T-helper 1 cell treated with Interleukin-12 subunit alpha and Interleukin-12 subunit beta and Interleukin-4 antibody, amounts not matched to agents 30 ng/mL and 1 ng/mL, for 36 hours (primary cell): ENCODE results near the gene HOXB3. TPM values are rescaled to one million over a fixed set of nuclear protein-coding genes. Genes with fewer than 3 reads are reported as not detected.

Experiments used
- intact Hi-C: fragments of 100-400 bp; cut with micrococcal nuclease; formaldehyde crosslinking; loops from one replicate; pipeline ENCODE4 v1.15.1; 2024
- total RNA-seq: library from RNA; stranded (reverse); gene quantifications from 2 replicates; pipeline ENCODE4 v1.2.3, GENCODE V29; 2022

Gene HOXB3
- total RNA-seq, 1 donor from 2014 or later, result 12.8 TPM

DNA sequence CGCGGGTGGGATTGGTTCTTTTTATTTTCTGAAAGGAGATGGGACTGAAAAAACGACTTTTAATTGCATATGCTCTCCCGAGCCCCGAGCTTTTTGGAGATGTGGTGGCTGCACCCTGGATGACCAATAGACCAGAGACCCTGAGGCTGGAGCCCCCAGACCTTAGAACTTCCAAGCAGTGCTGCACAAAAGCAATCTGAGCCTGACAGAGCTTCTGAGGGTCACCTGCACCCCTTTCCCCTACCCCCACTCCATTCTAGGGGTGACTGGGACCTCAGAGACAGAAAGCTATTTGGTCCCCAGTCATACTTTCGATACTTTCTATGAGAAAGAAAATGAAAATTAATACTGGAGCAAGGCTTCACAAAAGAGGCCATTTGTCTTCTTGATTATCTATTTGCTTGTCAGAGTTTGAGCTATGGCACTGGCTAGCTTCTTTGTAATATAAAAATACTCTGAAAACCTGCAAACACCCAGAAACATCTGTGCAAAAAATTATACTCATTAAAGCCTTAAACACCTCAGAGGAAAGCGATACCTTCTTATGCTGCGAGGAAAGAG, 15.5 kb downstream of the HOXB3 start:
- intact Hi-C loops, result loop anchor here (5.0 kb wide), 1 partner anchor 147 kb away; no protein-coding TSS in a partner anchor

DNA sequence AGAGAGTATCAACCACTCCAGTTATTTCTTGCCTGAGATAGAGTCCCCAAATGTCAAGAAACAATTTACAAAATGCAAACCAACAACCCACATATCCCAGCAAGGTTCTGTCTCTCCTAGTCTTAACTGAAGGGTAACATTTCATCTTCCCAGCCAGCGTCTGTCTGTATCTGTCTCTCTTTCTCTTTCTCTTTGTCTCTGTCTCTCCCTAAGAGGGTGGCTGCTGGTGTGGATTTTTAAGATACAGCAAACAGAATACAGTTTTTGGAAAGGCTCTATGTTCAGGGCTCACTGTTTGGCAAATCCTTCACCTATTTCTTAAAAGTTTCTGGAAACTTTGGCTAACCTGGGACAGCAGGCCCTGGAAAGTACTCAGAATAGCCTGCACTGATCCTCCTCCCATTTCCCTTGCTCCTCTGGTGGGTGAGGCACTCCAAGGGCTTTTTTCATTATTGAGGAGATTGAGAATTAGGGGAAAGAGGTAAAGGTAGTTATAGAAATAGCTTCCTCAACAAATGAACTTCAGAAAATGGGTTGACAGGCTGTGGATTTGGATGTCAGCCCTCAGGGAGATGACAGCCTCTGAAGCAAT, 18.1 kb downstream of the HOXB3 start:
- intact Hi-C loops, result no loop called here

DNA sequence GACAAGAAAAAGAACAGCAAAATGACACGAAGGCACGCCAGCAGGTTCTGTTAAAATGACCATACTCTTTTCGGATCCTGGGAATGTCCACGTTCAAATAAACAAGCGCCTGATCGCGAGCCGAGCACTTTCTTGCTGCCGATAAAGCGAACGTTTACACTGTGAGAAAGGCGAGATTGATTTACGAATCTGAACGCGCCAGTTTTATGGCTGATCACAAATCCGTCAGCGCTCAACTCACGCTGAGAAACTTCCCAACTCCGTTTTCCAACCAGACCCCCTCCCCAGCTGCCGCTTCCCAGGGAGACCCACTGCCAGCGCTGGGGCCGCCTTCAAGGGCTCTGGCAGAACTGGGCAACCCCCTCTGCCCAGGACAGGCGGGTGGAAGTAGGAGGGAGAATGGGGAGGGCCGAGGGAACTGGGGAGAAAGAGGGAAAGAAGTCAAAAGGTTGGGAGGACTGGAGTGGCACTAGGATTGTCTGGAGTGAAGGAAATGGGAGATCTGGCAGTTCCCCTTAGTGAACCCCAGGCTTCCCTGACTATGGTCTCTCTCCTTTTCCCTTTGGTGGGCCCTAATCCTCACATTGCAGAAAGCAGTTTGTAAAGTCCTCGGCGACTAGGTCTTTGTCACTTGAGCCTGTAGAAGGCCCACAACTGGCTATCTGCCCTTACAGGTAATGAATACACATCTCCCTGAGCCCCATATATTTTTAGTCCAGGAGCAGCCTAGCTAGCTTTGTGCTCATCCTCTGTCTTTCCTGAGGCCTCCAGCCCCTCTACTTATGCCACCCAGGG, 18.8 kb downstream of the HOXB3 start:
- intact Hi-C loops, result no loop called here

DNA sequence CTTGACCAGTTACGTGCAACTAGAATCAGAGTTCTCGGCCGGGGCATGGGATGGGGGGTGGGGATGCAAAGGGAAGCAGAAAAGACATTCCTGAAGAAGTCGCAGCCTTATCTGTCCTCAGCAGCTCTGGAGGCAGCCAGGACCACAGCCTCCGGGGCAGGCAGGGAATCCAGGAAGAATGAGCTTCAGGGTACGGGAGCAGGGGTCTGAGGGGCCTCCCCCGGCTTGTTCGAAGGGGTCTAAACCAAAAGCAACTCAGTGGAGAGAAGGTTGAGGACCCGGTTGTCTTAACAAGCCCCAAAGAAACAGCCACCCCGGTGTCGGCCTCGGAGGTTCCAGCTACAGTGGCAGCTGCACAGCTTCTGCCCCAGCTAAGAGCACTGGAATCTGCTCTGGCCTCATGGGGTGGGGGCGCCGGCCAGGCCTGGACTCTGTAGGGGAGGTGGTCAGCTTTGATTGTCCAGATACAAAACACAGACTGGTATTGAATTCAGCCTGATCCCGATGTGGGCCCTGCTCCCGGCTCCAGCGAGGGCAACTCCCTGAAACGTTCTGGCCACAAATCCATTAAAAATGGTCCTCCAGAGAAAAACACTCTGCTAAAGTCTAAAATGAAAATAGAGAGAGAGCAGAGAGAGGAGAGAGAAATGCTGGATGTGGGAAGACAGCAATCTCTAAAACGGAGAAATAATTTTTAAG, 19.6 kb downstream of the HOXB3 start:
- intact Hi-C loops, result no loop called here

DNA sequence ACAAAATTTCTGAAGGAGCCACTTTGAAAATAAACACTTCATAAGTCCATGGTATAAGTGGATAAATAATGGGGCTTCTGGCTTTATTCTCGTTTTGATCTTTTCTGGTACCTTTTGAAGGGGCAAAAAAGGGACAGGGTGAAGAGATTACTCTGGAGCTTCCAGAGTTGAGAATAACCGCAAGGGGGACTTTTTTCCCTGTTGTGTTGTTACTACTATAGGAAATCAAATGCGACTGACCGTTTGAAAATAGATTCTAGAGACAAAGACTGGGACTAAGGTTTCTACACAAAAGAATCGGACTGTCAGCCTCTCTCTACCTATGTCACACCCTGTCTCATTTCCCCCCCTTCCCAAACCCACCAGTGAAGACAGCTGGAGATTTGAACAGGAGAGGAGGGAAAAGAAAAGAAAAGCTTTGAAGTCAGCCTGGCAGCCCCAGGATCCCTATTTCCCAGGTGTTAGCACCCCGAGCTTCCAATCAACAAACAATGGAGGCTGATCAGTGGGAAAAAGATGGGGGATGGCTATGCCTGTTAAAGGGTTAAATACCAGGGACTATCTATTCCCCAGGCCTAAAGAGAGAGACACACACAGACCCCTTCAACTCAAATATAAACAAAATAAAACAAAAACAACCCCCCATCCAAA, 20.2 kb downstream of the HOXB3 start:
- intact Hi-C loops, result no loop called here

DNA sequence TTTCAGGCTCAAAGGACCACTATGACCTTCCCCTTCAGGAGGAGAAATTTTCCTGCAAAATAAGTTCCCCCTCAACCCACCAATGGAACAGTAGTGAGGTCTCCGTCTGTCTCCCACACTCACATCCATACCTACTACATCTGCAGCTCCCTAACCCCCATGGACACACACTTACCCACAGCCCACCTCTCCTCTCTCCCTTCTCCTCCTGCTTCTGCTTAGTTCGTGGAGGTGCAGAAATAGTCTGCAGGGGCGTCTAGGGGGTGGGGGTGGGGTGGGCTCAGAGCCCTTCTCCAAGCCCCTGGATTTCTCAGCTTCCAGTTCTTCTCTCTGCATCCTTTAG, 20.8 kb downstream of the HOXB3 start:
- intact Hi-C loops, result no loop called here

DNA sequence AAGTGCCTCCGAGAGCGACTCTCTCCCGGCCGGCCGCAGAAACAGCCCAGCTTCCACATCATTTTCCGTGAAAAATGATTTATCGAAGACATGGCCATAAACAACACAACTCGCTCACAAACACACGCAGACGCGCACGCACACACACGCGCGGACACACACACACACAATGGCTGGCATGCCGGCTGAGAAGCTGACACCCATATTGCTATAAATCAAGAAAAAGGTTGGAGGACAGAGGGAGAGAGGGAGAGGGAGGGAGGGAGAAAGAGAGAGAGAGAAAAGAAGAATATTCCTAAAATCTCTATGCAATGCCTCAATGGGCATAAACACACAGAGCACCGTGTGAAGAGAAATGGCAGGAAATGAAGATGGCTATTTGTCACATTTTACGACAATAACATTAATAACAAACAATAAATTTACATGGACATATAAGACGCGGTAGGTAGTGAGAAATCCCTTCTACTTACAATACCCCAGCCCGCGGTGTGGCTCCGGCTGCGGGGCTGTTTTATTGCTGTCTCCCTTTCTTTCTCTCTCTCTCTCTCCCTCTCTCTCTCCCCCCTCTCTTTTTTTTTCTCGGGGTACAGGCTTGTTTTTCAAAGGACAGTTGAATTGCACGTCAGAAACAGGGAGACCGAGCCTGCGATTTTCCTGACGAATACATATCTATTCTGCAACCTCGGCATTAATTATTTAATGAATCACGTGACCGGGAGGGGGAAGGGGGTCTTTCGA, 21.4 kb downstream of the HOXB3 start:
- intact Hi-C loops, result no loop called here

DNA sequence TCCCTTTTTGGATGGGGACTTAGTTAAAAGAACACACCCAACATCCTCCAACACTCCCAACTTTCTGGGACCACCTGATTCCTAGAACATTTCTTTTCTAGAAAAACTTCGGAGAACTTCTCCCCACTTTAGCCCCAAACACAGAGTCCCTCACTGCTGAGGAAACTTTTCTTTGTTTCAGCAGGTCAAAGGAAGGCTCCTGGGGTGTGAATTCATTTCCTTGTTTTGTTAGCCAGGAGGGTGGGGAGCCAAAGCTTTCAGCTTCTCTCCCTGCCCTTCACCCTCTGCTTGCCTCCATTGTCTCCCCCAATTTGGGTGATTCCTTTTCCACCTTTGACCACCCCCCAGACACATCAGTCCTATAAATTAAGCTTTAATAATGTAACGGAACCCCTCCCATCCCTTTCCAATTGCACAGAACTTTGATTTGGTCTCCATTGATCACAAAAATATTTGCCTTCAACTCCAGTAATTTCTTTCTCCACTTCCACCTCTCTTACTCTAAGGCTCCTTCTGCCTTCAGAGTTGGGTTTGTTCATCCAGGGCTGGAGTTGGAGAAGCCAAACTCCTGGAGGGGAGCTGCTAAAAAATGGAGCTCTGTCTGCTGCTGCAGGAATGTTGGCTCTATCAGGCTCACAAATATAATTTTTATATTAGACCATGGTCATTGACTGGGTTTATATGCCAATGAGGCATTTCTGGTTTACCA, 22.2 kb downstream of the HOXB3 start:
- intact Hi-C loops, result no loop called here

DNA sequence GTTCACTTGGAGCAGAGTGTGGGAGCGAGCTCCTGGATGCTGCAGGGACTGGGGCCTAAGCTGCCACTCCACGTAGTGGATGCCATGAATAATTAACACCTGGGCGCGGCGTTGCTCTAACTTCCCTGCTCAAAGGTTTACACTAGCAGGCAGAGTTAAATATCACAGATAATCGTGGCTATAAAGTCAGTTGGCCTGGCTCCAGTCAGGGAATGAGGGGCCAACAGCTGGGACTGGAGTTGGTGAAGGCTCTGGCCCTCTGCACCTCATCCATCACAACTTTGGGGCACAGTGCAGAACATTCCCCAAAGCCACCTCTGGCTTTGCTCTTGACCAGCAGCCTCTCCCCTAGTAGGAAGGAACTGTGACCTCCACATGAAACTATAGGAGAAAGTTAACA, 22.8 kb downstream of the HOXB3 start:
- intact Hi-C loops, result no loop called here

DNA sequence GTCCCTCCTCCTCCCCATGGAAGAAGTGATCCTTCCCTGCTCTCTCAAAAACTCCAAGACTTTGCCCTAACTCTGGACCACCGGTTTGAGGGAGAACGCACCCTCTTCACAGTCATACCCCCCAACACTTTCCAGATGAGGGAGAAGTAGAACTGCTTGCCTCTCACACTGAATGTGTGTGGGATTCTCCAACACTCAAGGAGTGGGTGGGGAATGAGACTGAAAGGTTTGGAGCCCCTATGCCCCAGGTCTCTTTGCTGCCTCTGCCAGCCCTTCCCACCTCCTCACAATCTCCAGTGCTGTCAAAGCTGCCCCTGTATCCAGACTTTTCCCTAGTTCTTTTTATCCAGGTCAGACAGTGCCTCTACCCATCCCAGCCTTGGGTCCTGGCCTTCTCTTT, 23.3 kb downstream of the HOXB3 start:
- intact Hi-C loops, result no loop called here

DNA sequence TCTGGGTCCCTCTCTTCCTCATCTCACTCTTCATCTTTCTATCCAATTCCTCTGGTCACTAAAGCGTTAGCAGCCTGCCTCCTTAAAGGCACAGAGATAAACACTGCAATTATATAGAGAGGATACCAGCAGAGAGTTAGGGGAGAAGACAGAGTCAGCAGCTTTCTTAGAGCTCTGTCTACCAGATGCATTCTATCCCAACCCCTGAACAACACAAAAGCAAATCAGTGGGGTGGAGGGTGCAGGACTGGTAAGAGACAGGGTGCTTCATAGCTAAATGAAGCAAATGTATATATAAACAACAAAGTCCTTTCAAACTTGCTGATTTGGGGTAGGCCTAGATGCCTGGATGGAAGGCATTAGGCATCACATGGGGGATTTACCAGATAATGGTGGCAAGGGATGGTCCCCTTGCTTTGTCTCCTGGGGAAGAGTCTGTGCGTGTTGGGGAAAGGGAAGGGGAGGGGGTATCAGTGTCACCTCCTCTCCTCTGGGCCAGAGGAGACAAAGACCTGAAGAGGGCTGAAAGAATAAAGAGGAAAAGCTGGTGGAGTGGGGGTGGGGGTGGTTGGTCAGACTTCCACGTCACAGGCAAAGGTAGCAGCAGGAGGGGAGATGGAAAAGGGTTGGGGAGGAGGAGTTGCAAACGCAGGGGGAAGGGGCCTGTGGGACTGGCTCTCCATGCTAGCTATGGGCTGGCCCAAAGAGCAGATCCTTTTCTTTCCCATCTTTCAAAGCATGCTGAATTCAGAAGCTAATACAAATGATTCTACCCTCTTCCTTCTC, 23.9 kb downstream of the HOXB3 start:
- intact Hi-C loops, result no loop called here

DNA sequence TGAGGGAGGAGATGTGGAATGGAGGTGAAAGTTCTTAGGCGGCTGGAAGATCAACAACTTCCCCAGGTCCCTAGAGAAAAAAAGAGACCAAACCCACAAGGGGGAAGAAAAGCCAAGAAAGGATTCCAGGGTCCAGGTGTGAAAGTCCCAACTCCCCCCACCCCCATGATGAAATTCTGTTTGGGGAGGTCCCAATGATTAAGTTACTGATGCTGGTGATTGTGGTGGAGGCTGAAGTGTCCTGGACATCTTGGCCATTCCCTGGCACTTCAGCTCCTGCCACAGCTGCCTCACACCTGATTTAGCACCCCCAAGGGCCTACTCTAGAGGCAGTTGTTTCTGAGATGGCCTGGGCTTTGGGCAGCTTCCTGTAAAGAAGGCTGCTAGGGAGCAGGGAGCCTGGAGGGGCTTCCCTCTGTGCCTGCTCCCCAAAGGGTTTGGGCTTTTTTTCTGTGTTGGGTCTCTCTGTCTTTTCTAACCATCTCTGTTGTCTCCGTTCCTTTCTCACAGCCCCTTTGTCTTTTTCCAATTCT, 25.0 kb downstream of the HOXB3 start:
- intact Hi-C loops, result no loop called here

DNA sequence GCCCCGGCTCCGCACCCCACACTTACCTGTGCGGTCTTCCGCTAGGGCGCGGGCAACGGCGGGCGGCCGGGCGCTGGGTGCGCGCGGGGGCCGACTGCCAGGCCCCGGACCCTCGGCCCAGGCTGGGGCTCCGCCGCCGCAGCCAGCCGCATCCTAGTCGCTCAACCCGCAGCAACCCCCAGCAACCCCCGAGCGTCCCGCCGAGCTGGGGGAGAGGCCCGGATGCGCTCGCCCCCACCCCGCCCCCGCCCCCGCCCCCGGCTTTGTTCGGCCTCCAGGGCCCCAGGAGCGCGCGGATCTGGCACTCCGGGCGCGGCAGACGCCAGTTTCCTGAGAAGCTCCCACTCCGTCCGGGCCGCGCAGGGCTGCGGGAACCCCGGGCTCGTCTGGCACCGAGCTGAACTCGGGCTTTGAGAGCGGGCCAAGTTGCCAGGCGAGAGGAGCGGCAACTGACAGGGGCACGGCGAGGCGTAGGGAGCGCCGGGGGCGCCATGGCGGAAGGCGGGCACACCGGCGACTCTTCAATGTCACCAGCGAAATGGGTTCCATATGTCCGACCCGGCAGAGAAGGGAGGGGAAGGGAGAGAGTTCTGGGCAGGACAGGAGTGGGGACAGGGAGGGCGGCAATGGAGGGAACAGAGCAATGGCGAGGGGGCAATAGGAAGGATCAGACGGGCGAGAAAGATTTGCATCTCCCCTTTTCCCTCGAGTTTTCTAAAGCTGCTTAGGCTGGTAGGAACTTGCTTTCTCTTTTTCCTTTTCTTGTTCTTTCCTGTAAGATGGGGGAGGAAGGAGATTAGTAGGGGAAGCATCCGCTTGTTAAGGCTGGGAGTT, 25.6 kb downstream of the HOXB3 start:
- intact Hi-C loops, result no loop called here

DNA sequence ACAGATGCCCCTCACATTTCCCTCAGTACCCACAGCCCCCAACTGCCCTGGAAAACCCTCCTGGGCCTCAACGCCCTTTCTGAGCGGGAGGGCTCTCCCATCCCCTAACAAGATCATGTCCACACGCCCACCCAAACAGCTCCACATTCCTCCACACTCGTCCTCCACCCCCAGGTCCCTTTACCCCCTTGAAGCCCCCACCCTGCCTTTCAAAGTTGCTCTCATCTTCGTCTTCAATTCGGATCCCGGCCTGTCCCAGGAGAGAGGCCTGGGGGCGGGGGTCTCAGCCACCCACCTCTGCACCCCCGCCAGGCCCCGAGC, 26.2 kb downstream of the HOXB3 start:
- intact Hi-C loops, result no loop called here

DNA sequence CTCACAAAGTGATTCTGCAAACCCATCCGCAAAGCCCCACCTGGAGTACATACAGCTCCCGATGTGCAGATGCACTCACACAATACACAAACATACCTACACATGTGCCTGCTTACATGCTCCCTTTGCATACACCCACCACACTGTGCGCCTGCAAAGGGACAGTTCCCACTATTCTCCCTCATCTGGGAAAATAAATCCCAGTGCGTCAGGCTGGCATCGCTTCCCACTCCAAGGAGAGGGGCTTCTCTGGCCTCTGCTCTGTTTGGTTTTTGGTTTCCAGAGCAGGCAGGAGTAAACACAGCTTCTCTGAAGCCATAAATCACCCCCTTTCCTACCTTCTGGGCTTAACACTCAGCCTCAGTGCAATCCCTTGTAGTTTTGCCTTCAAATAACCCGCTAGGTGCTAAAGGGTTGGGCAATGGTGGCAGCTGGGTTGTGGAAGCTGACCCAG, 26.6 kb downstream of the HOXB3 start:
- intact Hi-C loops, result no loop called here

DNA sequence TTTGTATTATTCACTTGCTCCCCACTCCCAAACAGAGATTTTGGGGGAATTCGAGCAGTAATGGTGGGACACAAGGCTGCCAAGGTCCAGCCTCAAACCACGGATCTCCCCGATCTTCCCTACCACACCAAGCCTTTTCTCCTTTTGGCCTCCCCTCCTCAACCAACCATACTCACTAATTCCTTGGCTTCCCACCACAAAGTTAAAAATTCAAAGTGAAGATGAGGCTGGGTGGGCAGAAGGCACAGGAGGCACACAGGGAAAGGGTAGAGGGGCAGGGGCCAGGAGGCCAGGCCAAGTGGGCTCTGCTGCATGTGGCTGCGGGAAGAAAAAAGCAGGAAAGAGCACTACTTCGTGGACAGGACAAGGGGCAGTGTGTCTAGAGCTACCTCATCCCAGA, 27.1 kb downstream of the HOXB3 start:
- intact Hi-C loops, result no loop called here

DNA sequence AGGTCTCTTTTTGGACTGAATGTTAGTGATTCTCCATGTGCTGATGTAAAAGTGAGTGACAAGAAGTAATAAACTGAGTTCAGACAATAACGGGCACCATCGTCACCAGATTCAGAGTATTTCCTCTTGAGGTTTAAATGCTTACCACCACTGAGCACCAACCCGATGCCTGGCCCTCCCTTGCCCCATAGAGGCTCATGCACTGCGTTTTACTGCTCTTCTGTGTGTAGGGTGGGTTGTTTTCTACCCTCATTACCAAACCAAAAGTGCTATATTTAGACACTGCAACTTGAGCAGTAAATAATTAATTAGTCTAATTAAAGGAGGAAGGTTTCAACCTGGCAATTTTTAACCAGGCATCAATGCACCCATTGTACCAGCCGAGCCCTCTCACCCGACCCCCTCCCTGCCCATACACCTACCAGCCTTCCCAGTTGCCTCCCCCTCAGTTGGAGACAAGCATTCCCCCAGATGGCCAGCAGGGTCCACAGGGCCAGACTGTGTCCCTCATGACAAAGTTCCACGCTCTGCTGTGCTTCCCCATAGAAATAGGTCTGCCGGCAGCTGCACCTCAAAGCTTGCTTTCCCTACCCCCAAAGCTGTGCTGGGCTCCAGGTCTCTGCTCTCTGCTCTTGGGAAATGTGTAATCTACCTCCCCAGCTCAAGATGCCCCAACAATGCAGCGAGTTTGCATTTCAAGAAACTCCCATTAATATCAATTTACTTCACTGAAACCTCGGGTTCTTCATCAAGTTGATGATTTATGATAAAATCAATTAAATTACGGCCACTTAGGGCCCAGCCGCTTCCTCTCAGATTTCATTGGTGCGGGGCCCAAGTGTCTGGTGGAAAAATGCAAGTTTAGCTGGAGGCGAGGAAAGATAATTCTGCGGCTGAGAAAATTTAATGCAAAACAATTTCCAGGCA, 27.9 kb downstream of the HOXB3 start:
- intact Hi-C loops, result no loop called here
